ENCODE results near the gene ARPP21. TPM values are rescaled to one million over a fixed set of nuclear protein-coding genes. Genes with fewer than 3 reads are reported as not detected.

Gene ARPP21
- total RNA-seq, 1 experiment from 2014 or later: not detected

DNA sequence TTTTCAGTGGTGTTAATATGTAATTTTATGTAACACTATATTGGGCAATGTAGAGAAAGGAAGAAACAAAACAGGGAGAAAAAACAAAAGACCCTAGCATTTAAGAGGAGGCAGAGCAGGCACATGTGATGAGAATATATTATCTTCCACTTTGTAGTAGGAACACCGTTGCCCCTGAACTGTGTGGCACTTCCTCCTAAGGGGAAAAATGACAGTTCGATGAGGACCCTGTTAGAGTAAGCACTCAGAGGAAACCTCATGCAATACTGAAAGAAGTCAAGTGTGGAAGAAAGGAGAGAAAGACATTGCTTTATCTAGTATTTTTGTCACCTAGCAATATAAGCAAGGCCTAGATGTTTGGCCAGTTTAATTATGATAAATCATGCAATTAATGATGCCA, 32.2 kb downstream of the ARPP21 start:
- H3K4me1 Mint-ChIP-seq: no peaks in the 10 kb centered on the region
- TF ChIP-seq SMAD4 (CRISPR knock-in tag; IDR thresholded peaks at IDR 0.05) (no peak), ZNF281 (CRISPR knock-in tag; IDR thresholded peaks at IDR 0.05) (no peak), USF2 (CRISPR knock-in tag; IDR thresholded peaks at IDR 0.05) (no peak), CDX4 (CRISPR knock-in tag; IDR thresholded peaks at IDR 0.05; ENCODE audit: borderline replicate concordance) (no peak), GTF2I (CRISPR knock-in tag; conservative IDR thresholded peaks at IDR 0.05) (no peak), CREM (CRISPR knock-in tag; IDR thresholded peaks at IDR 0.05) (no peak), TEAD1 (CRISPR knock-in tag; IDR thresholded peaks at IDR 0.05) (no peak), ZNF317 (CRISPR knock-in tag; IDR thresholded peaks at IDR 0.05; ENCODE audit: borderline replicate concordance, low read depth) (no peak), NR2C2 (CRISPR knock-in tag; IDR thresholded peaks at IDR 0.05) (no peak), ZNF532 (CRISPR knock-in tag; IDR thresholded peaks at IDR 0.05; ENCODE audit: borderline replicate concordance) (no peak), ZBTB43 (CRISPR knock-in tag; IDR thresholded peaks at IDR 0.05) (no peak)
- ATAC-seq (no peak), DNase-seq (ENCODE audit: low spot score) (no peak)
- H3K9me3 Mint-ChIP-seq: no peaks in the 10 kb centered on the region
- no peak overlapping the region for H3K27ac Mint-ChIP-seq
- ChIA-PET POLR2A (no interaction called here), CTCF (no interaction called here)
- H3K36me3 Mint-ChIP-seq: no peaks in the 10 kb centered on the region
- H3K27me3 Mint-ChIP-seq (ENCODE audit: low read depth): no peaks in the 10 kb centered on the region; the same call in 1 of the 2 replicates
- H3K4me3 Mint-ChIP-seq: no peak overlapping the region

- ATAC-seq (no peak), DNase-seq (ENCODE audit: low spot score) (no peak)
- Mint-ChIP-seq H3K4me3 (no peak overlapping the region), H3K27me3 (ENCODE audit: low read depth) (no peaks in the 10 kb centered on the region; the same call in 1 of the 2 replicates), H3K4me1 (no peaks in the 10 kb centered on the region), H3K9me3 (no peaks in the 10 kb centered on the region), H3K36me3 (no peaks in the 10 kb centered on the region), H3K27ac (no peak overlapping the region)
- ChIA-PET POLR2A (no interaction called here), CTCF (interaction anchor here (1.3 kb wide), 1 partner anchor 236 kb away, joined by 5 read pairs; no protein-coding TSS in a partner anchor)
- TF ChIP-seq ETV6 (CRISPR knock-in tag; IDR thresholded peaks at IDR 0.05) (no peak), CREM (CRISPR knock-in tag; IDR thresholded peaks at IDR 0.05) (no peak), CBFB (CRISPR knock-in tag; IDR thresholded peaks at IDR 0.05; ENCODE audit: low read depth) (no peak), MAX (CRISPR knock-in tag; IDR thresholded peaks at IDR 0.05) (no peak), ELF4 (CRISPR knock-in tag; IDR thresholded peaks at IDR 0.05; ENCODE audit: low read depth) (no peak), ZNF232 (CRISPR knock-in tag; IDR thresholded peaks at IDR 0.05) (no peak), ZNF671 (CRISPR knock-in tag; IDR thresholded peaks at IDR 0.05) (no peak), CREB1 (CRISPR knock-in tag; IDR thresholded peaks at IDR 0.05) (no peak), SMAD3 (CRISPR knock-in tag; IDR thresholded peaks at IDR 0.05; ENCODE audit: borderline replicate concordance) (no peak)
- TF ChIP-seq, protein P1, sequence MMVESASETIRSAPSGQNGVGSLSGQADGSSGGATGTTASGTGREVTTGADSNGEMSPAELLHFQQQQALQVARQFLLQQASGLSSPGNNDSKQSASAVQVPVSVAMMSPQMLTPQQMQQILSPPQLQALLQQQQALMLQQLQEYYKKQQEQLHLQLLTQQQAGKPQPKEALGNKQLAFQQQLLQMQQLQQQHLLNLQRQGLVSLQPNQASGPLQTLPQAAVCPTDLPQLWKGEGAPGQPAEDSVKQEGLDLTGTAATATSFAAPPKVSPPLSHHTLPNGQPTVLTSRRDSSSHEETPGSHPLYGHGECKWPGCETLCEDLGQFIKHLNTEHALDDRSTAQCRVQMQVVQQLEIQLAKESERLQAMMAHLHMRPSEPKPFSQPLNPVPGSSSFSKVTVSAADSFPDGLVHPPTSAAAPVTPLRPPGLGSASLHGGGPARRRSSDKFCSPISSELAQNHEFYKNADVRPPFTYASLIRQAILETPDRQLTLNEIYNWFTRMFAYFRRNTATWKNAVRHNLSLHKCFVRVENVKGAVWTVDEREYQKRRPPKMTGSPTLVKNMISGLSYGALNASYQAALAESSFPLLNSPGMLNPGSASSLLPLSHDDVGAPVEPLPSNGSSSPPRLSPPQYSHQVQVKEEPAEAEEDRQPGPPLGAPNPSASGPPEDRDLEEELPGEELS (CRISPR knock-in tag; IDR thresholded peaks at IDR 0.05): no peak
- TF ChIP-seq, protein P2, sequence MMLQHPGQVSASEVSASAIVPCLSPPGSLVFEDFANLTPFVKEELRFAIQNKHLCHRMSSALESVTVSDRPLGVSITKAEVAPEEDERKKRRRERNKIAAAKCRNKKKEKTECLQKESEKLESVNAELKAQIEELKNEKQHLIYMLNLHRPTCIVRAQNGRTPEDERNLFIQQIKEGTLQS (CRISPR knock-in tag; conservative IDR thresholded peaks at IDR 0.05): no peak
- TF ChIP-seq, protein P3, sequence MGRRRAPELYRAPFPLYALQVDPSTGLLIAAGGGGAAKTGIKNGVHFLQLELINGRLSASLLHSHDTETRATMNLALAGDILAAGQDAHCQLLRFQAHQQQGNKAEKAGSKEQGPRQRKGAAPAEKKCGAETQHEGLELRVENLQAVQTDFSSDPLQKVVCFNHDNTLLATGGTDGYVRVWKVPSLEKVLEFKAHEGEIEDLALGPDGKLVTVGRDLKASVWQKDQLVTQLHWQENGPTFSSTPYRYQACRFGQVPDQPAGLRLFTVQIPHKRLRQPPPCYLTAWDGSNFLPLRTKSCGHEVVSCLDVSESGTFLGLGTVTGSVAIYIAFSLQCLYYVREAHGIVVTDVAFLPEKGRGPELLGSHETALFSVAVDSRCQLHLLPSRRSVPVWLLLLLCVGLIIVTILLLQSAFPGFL (CRISPR knock-in tag; IDR thresholded peaks at IDR 0.05; ENCODE audit: borderline replicate concordance): no peak
These were observed 33.7 kb downstream of the ARPP21 start for GRCh38 chr3:35673017-35673416.

Data from WTC11 (cell line).